Heart left ventricle (tissue), 13 donors: Measurements from ENCODE around the gene NOX4.
"Not testable (repeated sequence)": the region's sequence is repeated elsewhere in the genome, so short reads cannot be mapped to it uniquely, and the experiment has no call there.

Experiments
- CTCF ChIP-seq, 12 donors: fragments of 200-600 bp; sonication (generic) in 4 of 12; IDR thresholded peaks; one replicate each; pipeline versions ENCODE4 v1.5.0 to v1.8.0; 2018 to 2022; ENCODE audit warnings: antibody characterized with exemption in 12 of 12, mild to moderate bottlenecking in 5 of 12
- POLR2A ChIP-seq, 2 donors: fragments of 450-650 bp; IDR thresholded peaks; one replicate each; pipeline ENCODE4 v1.6.1; 2017; ENCODE audit warnings: antibody characterized with exemption in 2 of 2, mild to moderate bottlenecking in 2 of 2, moderate library complexity in 2 of 2
- donor health status: ischemic (EF 13 %, LVEDD 7.1; RV severe dilation, severe dysfunction).
- donor health status: DM: no; HTN: yes; CAD: no.
- donor health status: DM: no; HTN: no; CAD: no.
- donor health status: ischemic (EF 25% LVEDD 6.9; RV normal size, moderate dysfunction).
- donor health status: ischemic (EF 25% LVEDD 5.7; RV mildly dilated, moderate dysfunction).
- donor health status: ischemic (EF 35%, LVEDD 5.7; RV mildly dilated, moderate dysfunction).
- donor health status: nonischemic (EF 11% LVEDD 7.7; RV severe dilation, severe dysfunction).
- donor health status: DM: yes; HTN: yes; CAD: no.
- donor health status: PGD.
- donor health status: ischemic (EF 29% LVEDD 5.4; RV normal size, mild dysfunction).
- donor health status: nonischemic (EF 23%, LVEDD 6.1; RV moderate dilation, normal function).

GRCh38 chr11:89364856-89365255, 126.3 kb downstream of the NOX4 start:
- TF ChIP-seq POLR2A, CTCF (IDR thresholded peaks at IDR 0.05): not testable (repeated sequence)
